SK-N-MC (cell line): ENCODE data around the gene PRMT7.

Experiments
- DNase-seq: peaks from one replicate; pipeline ENCODE4 v3.0.0-alpha.2; 2011; ENCODE audit warnings: low read depth, low spot score
- H3K27ac ChIP-seq: fragments of 200-600 bp; sonication (generic); 2 replicates; pipeline ENCODE4 v1.5.1; 2016; ENCODE audit warnings: mixed run types
- H3K36me3 ChIP-seq: fragments of 200-600 bp; sonication (generic); 2 replicates; pipeline ENCODE4 v1.6.1; 2017; ENCODE audit warnings: antibody characterized with exemption, low read length, mixed read lengths; ENCODE audit not compliant: insufficient read depth
- H3K4me3 ChIP-seq: fragments of 200-600 bp; sonication (generic); 2 replicates; pipeline ENCODE4 v1.5.1; 2016
- H3K9ac ChIP-seq: fragments of 200-600 bp; sonication (generic); 2 replicates; pipeline ENCODE4 v1.8.0; 2017; ENCODE audit warnings: mixed run types, mixed read lengths; ENCODE audit not compliant: insufficient read length
- H3K9me3 ChIP-seq: fragments of 200-600 bp; sonication (generic); 2 replicates; pipeline ENCODE4 v1.6.1; 2017; ENCODE audit warnings: low read depth, mild to moderate bottlenecking, antibody characterized with exemption, low read length, moderate library complexity, mixed read lengths
- EZH2 ChIP-seq: fragments of 200-600 bp; sonication (generic); IDR thresholded peaks from one replicate; pipeline ENCODE4 v1.6.1; 2017; ENCODE audit warnings: antibody characterized with exemption
- FOXP2 ChIP-seq: optimal IDR thresholded peaks from 2 replicates; pipeline ENCODE3; 2011; ENCODE audit warnings: mild to moderate bottlenecking, moderate library complexity; ENCODE audit not compliant: insufficient read depth; ENCODE audit errors: extremely low read length, control extremely low read depth
- POLR2AphosphoS5 ChIP-seq: IDR thresholded peaks from 2 replicates; pipeline ENCODE4 v1.6.1; 2012; ENCODE audit warnings: mild to moderate bottlenecking, low read depth, low read length, borderline replicate concordance

The PRMT7 gene

DNA sequence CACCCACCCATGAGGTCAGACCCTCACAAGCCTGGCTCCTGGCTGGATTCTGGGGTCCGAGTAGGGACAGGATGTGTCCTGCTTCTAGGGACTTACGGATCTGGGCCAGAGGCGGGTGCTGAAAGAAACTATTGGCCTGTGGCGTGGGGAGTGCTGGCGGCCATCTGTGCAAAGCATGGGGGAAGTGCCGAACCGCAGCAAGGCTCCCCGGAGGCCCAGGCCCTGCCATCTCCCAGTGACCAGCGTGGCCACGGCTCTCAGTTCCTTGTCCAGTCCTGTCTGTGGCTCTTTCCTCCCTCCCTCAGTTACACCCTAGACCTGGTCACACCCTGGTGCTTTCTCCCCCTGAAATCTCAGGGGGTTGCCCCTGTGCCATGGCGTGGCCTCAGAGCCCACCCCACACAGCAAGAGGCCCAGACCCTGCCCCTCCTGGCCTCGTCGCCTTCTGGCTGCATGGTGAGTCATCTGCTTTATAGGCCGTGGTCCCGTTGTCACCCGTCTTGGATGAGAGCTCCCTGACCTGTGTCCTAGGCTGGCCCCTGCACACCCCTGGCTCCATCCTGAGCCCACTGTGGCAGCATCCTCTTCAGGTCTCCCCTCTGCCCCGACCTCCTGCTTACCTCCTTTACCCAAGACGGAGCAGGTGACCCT, 54.5 kb downstream of the PRMT7 start:
- DNase-seq: no peak
- H3K9ac ChIP-seq: no peak overlapping the region
- H3K4me3 ChIP-seq: no peak overlapping the region
- H3K27ac ChIP-seq: no peak overlapping the region
- TF ChIP-seq FOXP2 (no peak), POLR2AphosphoS5 (no peak), EZH2 (no peak)
- H3K36me3 ChIP-seq: no peaks in the 10 kb centered on the region
- no peaks in the 10 kb centered on the region for H3K9me3 ChIP-seq

GRCh38 chr16:68366062-68366461, 55.2 kb downstream of the PRMT7 start:
- H3K36me3 ChIP-seq: no peaks in the 10 kb centered on the region
- TF ChIP-seq POLR2AphosphoS5: no peak
- TF ChIP-seq EZH2: no peak
- TF ChIP-seq FOXP2: no peak
- no peaks in the 10 kb centered on the region for H3K9me3 ChIP-seq
- no peak overlapping the region for H3K27ac ChIP-seq
- DNase-seq: no peak
- H3K4me3 ChIP-seq: no peak overlapping the region
- no peak overlapping the region for H3K9ac ChIP-seq

GRCh38 chr16:68367030-68367429, 56.2 kb downstream of the PRMT7 start:
- Histone ChIP-seq H3K36me3 (no peaks in the 10 kb centered on the region), H3K9ac (no peak overlapping the region), H3K27ac (no peak overlapping the region), H3K9me3 (no peaks in the 10 kb centered on the region), H3K4me3 (no peak overlapping the region)
- no peak for DNase-seq
- TF ChIP-seq EZH2: no peak
- TF ChIP-seq POLR2AphosphoS5: no peak
- no peak for TF ChIP-seq FOXP2

GRCh38 chr16:68367440-68367839, 56.6 kb downstream of the PRMT7 start:
- H3K27ac ChIP-seq: no peak overlapping the region
- TF ChIP-seq FOXP2: no peak
- no peak for TF ChIP-seq POLR2AphosphoS5
- no peak for TF ChIP-seq EZH2
- no peak for DNase-seq
- H3K9me3 ChIP-seq: no peaks in the 10 kb centered on the region
- H3K9ac ChIP-seq: no peak overlapping the region
- no peak overlapping the region for H3K4me3 ChIP-seq
- H3K36me3 ChIP-seq: no peaks in the 10 kb centered on the region

DNA sequence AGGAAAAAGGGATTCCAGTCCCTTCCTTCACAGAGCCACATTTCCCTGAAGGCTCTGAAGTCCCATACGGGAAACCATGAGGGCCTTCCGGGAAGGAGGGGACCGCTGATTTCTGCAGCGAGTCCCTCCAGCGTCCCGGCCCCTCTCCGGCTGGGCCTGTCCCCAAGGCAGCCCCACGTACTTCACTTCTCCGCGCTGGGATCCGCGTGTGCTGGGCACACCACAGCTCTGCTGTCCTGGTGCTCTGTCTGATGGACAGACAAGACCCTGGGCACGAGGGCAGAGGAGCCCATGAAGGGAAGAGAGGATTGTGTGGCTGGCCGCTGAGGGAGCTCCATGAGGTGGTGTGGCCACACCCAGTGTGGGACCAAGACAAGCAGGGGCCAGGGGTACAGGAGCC, 57.1 kb downstream of the PRMT7 start:
- Histone ChIP-seq H3K4me3 (no peak overlapping the region), H3K27ac (no peak overlapping the region), H3K9me3 (no peaks in the 10 kb centered on the region), H3K9ac (no peak overlapping the region), H3K36me3 (no peaks in the 10 kb centered on the region)
- TF ChIP-seq FOXP2: no peak
- no peak for TF ChIP-seq EZH2
- no peak for TF ChIP-seq POLR2AphosphoS5
- no peak for DNase-seq

- no peak for TF ChIP-seq FOXP2
- no peak for TF ChIP-seq EZH2
- TF ChIP-seq POLR2AphosphoS5: no peak
- Histone ChIP-seq H3K9ac (no peak overlapping the region), H3K9me3 (no peaks in the 10 kb centered on the region), H3K27ac (no peak overlapping the region), H3K4me3 (no peak overlapping the region), H3K36me3 (no peaks in the 10 kb centered on the region)
- no peak for DNase-seq
Measured at GRCh38 chr16:68368301-68368888, 57.6 kb downstream of the PRMT7 start.

DNA sequence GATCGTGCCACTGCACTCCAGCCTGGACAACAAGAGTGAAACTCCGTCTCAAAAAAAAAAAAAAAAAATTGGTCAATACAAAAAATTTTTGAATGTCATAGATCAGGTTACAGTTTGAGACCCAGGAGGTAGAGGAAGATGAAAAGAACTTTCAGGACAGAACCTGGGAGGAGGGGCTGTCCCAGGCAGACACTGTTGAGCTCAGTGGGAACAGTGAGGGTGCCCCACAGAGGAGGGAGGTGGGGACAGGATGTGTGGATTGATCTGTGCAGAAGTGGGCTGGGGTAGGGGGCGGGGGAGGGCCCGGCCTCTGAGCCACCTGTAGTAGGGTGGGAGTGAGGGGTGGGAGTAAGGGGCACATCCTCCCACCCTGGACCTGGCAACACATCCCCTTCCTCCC, 58.3 kb downstream of the PRMT7 start:
- Histone ChIP-seq H3K9me3 (no peaks in the 10 kb centered on the region), H3K27ac (no peak overlapping the region), H3K36me3 (no peaks in the 10 kb centered on the region), H3K9ac (no peak overlapping the region), H3K4me3 (no peak overlapping the region)
- TF ChIP-seq POLR2AphosphoS5 (no peak), FOXP2 (no peak), EZH2 (no peak)
- DNase-seq: no peak

- Histone ChIP-seq H3K9ac (no peak overlapping the region), H3K4me3 (no peak overlapping the region), H3K9me3 (no peaks in the 10 kb centered on the region), H3K36me3 (no peaks in the 10 kb centered on the region), H3K27ac (no peak overlapping the region)
- no peak for DNase-seq
- no peak for TF ChIP-seq EZH2
Measured at GRCh38 chr16:68369697-68370580, 59.1 kb downstream of the PRMT7 start.
